Measurements from ENCODE around the gene ATP10B.

GRCh38 chr5:160638161-160638742, 213.8 kb downstream of the ATP10B start:
- TF ChIP-seq MXI1 (IDR thresholded peaks at IDR 0.05; ENCODE audit: low read depth, low read length) = no peak
- TF ChIP-seq, protein P1, sequence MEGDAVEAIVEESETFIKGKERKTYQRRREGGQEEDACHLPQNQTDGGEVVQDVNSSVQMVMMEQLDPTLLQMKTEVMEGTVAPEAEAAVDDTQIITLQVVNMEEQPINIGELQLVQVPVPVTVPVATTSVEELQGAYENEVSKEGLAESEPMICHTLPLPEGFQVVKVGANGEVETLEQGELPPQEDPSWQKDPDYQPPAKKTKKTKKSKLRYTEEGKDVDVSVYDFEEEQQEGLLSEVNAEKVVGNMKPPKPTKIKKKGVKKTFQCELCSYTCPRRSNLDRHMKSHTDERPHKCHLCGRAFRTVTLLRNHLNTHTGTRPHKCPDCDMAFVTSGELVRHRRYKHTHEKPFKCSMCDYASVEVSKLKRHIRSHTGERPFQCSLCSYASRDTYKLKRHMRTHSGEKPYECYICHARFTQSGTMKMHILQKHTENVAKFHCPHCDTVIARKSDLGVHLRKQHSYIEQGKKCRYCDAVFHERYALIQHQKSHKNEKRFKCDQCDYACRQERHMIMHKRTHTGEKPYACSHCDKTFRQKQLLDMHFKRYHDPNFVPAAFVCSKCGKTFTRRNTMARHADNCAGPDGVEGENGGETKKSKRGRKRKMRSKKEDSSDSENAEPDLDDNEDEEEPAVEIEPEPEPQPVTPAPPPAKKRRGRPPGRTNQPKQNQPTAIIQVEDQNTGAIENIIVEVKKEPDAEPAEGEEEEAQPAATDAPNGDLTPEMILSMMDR (IDR thresholded peaks at IDR 0.05) = no peak

Measured in SK-N-SH (cell line).